ENCODE measurements around the gene KDM4F.

KDM4F gene

GRCh38 chr11:95076416-95076815, 27.2 kb downstream of the KDM4F start:
- H3K9me3 Mint-ChIP-seq (ENCODE audit: low read depth) = no peaks in the 10 kb centered on the region
- no peaks in the 10 kb centered on the region for H3K27me3 Mint-ChIP-seq
- H3K4me3 Mint-ChIP-seq = no peak overlapping the region
- H3K27ac Mint-ChIP-seq = no peak overlapping the region
- H3K4me1 Mint-ChIP-seq (ENCODE audit: low read depth) = peaks cover 10% of the 10 kb centered on the region
- H3K36me3 Mint-ChIP-seq = peaks cover 7% of the 10 kb centered on the region

GRCh38 chr11:95076981-95077380, 27.8 kb downstream of the KDM4F start:
- Mint-ChIP-seq H3K4me3 (no peak overlapping the region), H3K9me3 (ENCODE audit: low read depth) (no peaks in the 10 kb centered on the region), H3K36me3 (peaks cover 7% of the 10 kb centered on the region), H3K27me3 (no peaks in the 10 kb centered on the region), H3K27ac (no peak overlapping the region), H3K4me1 (ENCODE audit: low read depth) (peaks cover 6% of the 10 kb centered on the region)

- no peak overlapping the region for H3K4me3 Mint-ChIP-seq
- H3K27me3 Mint-ChIP-seq = no peaks in the 10 kb centered on the region
- no peaks in the 10 kb centered on the region for H3K9me3 Mint-ChIP-seq (ENCODE audit: low read depth)
- no peaks in the 10 kb centered on the region for H3K36me3 Mint-ChIP-seq
- no peaks in the 10 kb centered on the region for H3K4me1 Mint-ChIP-seq (ENCODE audit: low read depth)
- no peak overlapping the region for H3K27ac Mint-ChIP-seq
Measured at GRCh38 chr11:95078526-95078925, 29.3 kb downstream of the KDM4F start.

- Mint-ChIP-seq H3K27me3 (no peaks in the 10 kb centered on the region), H3K36me3 (no peaks in the 10 kb centered on the region), H3K4me3 (no peak overlapping the region), H3K9me3 (ENCODE audit: low read depth) (no peaks in the 10 kb centered on the region), H3K27ac (no peak overlapping the region), H3K4me1 (ENCODE audit: low read depth) (peaks cover 13% of the 10 kb centered on the region)
Measured at GRCh38 chr11:95081010-95081409, 31.8 kb downstream of the KDM4F start.

GRCh38 chr11:95081412-95081811, 32.2 kb downstream of the KDM4F start:
- H3K9me3 Mint-ChIP-seq (ENCODE audit: low read depth) = no peaks in the 10 kb centered on the region
- H3K27me3 Mint-ChIP-seq = no peaks in the 10 kb centered on the region
- H3K36me3 Mint-ChIP-seq = no peaks in the 10 kb centered on the region
- no peak overlapping the region for H3K27ac Mint-ChIP-seq
- peaks cover 13% of the 10 kb centered on the region for H3K4me1 Mint-ChIP-seq (ENCODE audit: low read depth)
- no peak overlapping the region for H3K4me3 Mint-ChIP-seq

GRCh38 chr11:95082576-95083001, 33.4 kb downstream of the KDM4F start:
- no peaks in the 10 kb centered on the region for H3K36me3 Mint-ChIP-seq
- no peaks in the 10 kb centered on the region for H3K27me3 Mint-ChIP-seq
- peaks cover 15% of the 10 kb centered on the region for H3K4me1 Mint-ChIP-seq (ENCODE audit: low read depth)
- H3K4me3 Mint-ChIP-seq = no peak overlapping the region
- H3K9me3 Mint-ChIP-seq (ENCODE audit: low read depth) = no peaks in the 10 kb centered on the region
- peak overlapping the region; percentile 34 for H3K27ac Mint-ChIP-seq

GRCh38 chr11:95084509-95084908, 35.3 kb downstream of the KDM4F start:
- no peak overlapping the region for H3K4me3 Mint-ChIP-seq
- H3K27me3 Mint-ChIP-seq = no peaks in the 10 kb centered on the region
- no peaks in the 10 kb centered on the region for H3K36me3 Mint-ChIP-seq
- peaks cover 28% of the 10 kb centered on the region for H3K4me1 Mint-ChIP-seq (ENCODE audit: low read depth)
- no peaks in the 10 kb centered on the region for H3K9me3 Mint-ChIP-seq (ENCODE audit: low read depth)
- peak overlapping the region; percentile 87 for H3K27ac Mint-ChIP-seq

GRCh38 chr11:95085117-95085816, 36.0 kb downstream of the KDM4F start:
- Mint-ChIP-seq H3K9me3 (ENCODE audit: low read depth) (no peaks in the 10 kb centered on the region), H3K4me1 (ENCODE audit: low read depth) (peaks cover 29% of the 10 kb centered on the region), H3K4me3 (no peak overlapping the region), H3K36me3 (no peaks in the 10 kb centered on the region), H3K27me3 (no peaks in the 10 kb centered on the region), H3K27ac (no peak overlapping the region)

GRCh38 chr11:95086151-95086550, 36.9 kb downstream of the KDM4F start:
- no peaks in the 10 kb centered on the region for H3K9me3 Mint-ChIP-seq (ENCODE audit: low read depth)
- peaks cover 38% of the 10 kb centered on the region for H3K4me1 Mint-ChIP-seq (ENCODE audit: low read depth)
- no peaks in the 10 kb centered on the region for H3K27me3 Mint-ChIP-seq
- H3K27ac Mint-ChIP-seq = peak overlapping the region; percentile 47
- no peak overlapping the region for H3K4me3 Mint-ChIP-seq
- no peaks in the 10 kb centered on the region for H3K36me3 Mint-ChIP-seq

- H3K4me1 Mint-ChIP-seq (ENCODE audit: low read depth) = peaks cover 46% of the 10 kb centered on the region
- no peak overlapping the region for H3K4me3 Mint-ChIP-seq
- no peaks in the 10 kb centered on the region for H3K27me3 Mint-ChIP-seq
- H3K9me3 Mint-ChIP-seq (ENCODE audit: low read depth) = no peaks in the 10 kb centered on the region
- H3K36me3 Mint-ChIP-seq = no peaks in the 10 kb centered on the region
- H3K27ac Mint-ChIP-seq = no peak overlapping the region
Measured at GRCh38 chr11:95086836-95087570, 37.8 kb downstream of the KDM4F start.

- H3K9me3 Mint-ChIP-seq (ENCODE audit: low read depth) = no peaks in the 10 kb centered on the region
- peaks cover 62% of the 10 kb centered on the region for H3K4me1 Mint-ChIP-seq (ENCODE audit: low read depth)
- peaks cover 5% of the 10 kb centered on the region for H3K36me3 Mint-ChIP-seq
- H3K27me3 Mint-ChIP-seq = no peaks in the 10 kb centered on the region
- H3K4me3 Mint-ChIP-seq = peak overlapping the region; percentile 83
- peak overlapping the region; percentile 96 for H3K27ac Mint-ChIP-seq
Measured at GRCh38 chr11:95088946-95089619, 39.9 kb downstream of the KDM4F start.

- Mint-ChIP-seq H3K27ac (peak within 1 kb of the TSS; percentile 96), H3K4me3 (peak within 1 kb of the TSS; percentile 92), H3K9me3 (ENCODE audit: low read depth) (no peaks in the 10 kb centered on the region), H3K27me3 (no peaks in the 10 kb centered on the region), H3K4me1 (ENCODE audit: low read depth) (peaks cover 59% of the 10 kb centered on the region), H3K36me3 (peaks cover 5% of the 10 kb centered on the region)
Measured at GRCh38 chr11:95089620-95090542, 40.7 kb downstream of the KDM4F start, which contains the start of gene ENDOD1. Gene ENDOD1, plus strand, starts transcription at chr11:95089846. Its CDS starts 82 bp downstream, at chr11:95089928.

GRCh38 chr11:95091663-95092180, 42.5 kb downstream of the KDM4F start:
- peaks cover 72% of the 10 kb centered on the region for H3K4me1 Mint-ChIP-seq (ENCODE audit: low read depth)
- peak overlapping the region; percentile 92 for H3K4me3 Mint-ChIP-seq
- peaks cover 9% of the 10 kb centered on the region for H3K36me3 Mint-ChIP-seq
- peak overlapping the region; percentile 17 for H3K27ac Mint-ChIP-seq
- H3K9me3 Mint-ChIP-seq (ENCODE audit: low read depth) = no peaks in the 10 kb centered on the region
- no peaks in the 10 kb centered on the region for H3K27me3 Mint-ChIP-seq

All from activated naive CD8-positive, alpha-beta T cell (primary cell).